PFSK-1 (cell line): ENCODE results near the gene WNT7B.

ENCODE experiments used
- FOXP2 ChIP-seq: optimal IDR thresholded peaks from 2 replicates; pipeline ENCODE3; 2011; ENCODE audit warnings: borderline replicate concordance, control low read depth, inconsistent platforms; ENCODE audit not compliant: insufficient read depth; ENCODE audit errors: extremely low read length, extremely low read depth
- POLR2AphosphoS5 ChIP-seq: IDR thresholded peaks from 2 replicates; pipeline ENCODE4 v1.6.1; 2012; ENCODE audit warnings: low read depth, mild to moderate bottlenecking, control low read depth, low read length, moderate library complexity
- SIN3A ChIP-seq: IDR thresholded peaks from 2 replicates; pipeline ENCODE4 v1.6.1; 2012; ENCODE audit warnings: mild to moderate bottlenecking, low read length, moderate library complexity, borderline replicate concordance; ENCODE audit not compliant: insufficient read depth
- TAF1 ChIP-seq: IDR thresholded peaks from 2 replicates; pipeline ENCODE4 v1.6.1; 2012; ENCODE audit warnings: low read length, control low read depth, borderline replicate concordance; ENCODE audit not compliant: insufficient read depth
- TF ChIP-seq, protein P1 (sequence below), 2 experiments: IDR thresholded peaks; 2 replicates each; pipeline versions ENCODE4 v1.6.1 to v1.8.0; 2011 to 2012; ENCODE audit warnings: low read depth in 2 of 2, low read length in 2 of 2, control low read depth in 1 of 2, inconsistent platforms in 1 of 2, mild to moderate bottlenecking in 1 of 2, moderate library complexity in 1 of 2; ENCODE audit not compliant: insufficient read depth in 1 of 2

Gene WNT7B

DNA sequence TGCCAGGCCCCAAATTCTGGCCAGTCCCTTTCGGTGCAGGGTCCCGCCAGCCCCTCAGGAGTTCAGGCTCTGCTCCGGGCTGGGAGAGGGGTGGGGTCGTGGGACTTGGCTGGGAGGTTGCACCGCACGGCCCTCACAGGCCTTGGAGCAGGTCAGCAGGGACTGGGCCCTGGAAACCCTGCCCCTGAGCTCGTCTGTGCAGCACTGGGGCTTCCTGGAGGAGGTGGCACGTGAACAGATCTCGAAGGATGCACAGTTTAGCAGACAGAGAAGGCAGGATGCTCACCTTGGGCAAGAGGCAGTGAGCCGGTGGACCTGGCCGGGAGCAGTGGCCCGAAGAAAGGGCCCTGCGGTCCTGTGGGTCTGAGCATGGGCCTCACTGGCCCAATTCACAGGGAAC, 70.0 kb downstream of the WNT7B start:
- TF ChIP-seq TAF1, result no peak
- no peak for TF ChIP-seq FOXP2
- no peak for TF ChIP-seq POLR2AphosphoS5

DNA sequence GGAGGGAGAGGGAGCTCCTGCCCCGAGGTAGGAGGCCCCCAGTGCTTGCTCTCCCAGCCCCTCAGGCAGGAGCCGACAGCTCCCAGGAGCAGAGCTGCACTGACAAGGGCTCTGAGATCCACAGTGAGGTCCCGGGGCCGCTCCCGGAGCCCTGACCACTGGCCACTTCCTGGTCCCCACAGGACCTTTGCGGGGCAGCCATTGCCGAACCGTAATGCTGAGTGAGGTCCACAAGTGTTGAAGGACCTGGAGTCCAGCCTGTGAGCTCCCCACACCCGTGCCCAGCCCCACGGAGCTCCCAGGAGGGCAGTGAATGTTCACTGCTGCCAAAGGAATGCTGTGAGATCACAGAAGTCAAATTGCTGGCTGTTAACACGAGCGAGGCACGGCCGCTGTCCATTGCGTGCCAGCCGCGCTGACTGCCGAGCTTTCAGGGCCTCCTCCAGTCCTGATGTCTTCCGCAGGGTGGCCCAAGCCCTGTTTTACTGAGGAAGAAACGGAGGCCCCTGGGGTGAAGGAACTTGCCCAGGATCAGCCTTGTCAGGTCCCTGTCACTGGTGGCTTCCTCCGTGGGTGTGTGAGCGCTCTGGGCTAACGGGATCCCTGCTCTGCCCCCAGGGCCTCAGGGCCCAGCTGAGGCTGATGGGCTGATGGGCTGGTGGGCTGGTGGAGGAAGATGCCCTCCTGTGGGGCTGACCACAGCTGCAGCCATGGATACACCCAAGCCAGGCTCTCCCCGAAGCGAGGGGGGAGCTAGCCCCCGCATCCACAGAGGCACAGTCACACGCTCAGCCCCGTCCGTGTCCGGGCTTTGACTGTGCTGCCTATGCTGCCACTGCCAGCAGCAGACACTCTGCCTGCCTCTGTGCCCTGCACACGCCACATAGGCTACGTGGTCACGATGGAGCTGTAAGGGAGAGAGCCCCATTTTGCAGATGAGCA, 70.8 kb downstream of the WNT7B start:
- no peak for TF ChIP-seq TAF1
- no peak for TF ChIP-seq POLR2AphosphoS5
- TF ChIP-seq, protein P1, sequence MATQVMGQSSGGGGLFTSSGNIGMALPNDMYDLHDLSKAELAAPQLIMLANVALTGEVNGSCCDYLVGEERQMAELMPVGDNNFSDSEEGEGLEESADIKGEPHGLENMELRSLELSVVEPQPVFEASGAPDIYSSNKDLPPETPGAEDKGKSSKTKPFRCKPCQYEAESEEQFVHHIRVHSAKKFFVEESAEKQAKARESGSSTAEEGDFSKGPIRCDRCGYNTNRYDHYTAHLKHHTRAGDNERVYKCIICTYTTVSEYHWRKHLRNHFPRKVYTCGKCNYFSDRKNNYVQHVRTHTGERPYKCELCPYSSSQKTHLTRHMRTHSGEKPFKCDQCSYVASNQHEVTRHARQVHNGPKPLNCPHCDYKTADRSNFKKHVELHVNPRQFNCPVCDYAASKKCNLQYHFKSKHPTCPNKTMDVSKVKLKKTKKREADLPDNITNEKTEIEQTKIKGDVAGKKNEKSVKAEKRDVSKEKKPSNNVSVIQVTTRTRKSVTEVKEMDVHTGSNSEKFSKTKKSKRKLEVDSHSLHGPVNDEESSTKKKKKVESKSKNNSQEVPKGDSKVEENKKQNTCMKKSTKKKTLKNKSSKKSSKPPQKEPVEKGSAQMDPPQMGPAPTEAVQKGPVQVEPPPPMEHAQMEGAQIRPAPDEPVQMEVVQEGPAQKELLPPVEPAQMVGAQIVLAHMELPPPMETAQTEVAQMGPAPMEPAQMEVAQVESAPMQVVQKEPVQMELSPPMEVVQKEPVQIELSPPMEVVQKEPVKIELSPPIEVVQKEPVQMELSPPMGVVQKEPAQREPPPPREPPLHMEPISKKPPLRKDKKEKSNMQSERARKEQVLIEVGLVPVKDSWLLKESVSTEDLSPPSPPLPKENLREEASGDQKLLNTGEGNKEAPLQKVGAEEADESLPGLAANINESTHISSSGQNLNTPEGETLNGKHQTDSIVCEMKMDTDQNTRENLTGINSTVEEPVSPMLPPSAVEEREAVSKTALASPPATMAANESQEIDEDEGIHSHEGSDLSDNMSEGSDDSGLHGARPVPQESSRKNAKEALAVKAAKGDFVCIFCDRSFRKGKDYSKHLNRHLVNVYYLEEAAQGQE (IDR thresholded peaks at IDR 0.05; ENCODE audit: insufficient read depth in 1 of 2, low read depth in 2 of 2, low read length in 2 of 2), result no peak

DNA sequence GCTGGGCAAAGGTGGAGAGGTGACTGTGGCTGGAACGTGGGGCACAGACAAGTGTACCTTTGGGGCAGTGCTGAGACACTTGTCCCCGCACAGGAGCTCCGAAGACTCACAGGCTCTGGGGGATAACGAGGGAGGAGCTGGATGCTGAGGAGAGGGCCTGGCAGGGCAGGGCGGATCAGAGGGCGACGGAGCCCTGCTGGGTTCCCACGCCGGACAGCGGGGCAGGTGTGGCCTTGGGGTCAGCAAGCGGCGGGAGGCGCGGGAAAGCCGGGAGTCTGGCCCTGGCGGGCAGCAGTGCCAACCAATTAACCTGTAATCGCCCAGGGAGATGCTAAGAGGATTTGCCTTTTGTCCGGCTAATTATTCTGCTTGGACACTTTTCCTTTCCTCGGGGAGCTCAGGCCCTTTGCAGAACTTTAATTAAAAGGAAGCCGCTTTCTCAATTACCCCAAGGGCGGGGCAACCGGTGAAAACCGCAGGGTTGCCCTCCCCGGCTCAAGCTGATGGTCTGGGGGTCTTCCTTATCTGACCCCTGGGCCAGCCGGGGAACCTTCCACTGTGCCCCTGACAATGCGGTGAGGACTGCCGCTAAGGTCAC, 71.5 kb downstream of the WNT7B start:
- TF ChIP-seq TAF1 (no peak), SIN3A (no peak), POLR2AphosphoS5 (no peak), FOXP2 (no peak)
- TF ChIP-seq, protein P1 (IDR thresholded peaks at IDR 0.05; ENCODE audit: insufficient read depth in 1 of 2, low read depth in 2 of 2, low read length in 2 of 2), result no peak

DNA sequence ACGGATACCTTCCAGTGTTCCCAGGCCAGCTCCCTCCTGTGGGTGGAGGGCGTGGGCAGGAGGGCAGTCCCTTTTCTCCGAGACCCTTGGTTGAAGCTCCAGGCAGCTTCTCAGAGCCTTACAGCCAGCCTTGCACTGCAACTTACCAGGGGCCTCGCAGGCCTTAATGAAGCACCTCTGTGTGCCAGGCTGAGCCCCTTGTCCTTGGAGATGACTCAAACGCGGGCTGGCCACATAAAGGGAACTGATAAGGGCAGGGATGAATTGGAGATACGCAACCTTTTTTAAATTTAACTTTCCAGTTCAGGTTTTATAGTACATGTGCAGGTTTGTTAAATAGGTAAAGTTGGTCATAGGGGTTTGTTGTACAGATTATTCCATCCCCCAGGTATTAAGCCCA, 72.7 kb downstream of the WNT7B start:
- TF ChIP-seq, protein P1 (IDR thresholded peaks at IDR 0.05; ENCODE audit: insufficient read depth in 1 of 2, low read depth in 2 of 2, low read length in 2 of 2), result no peak
- no peak for TF ChIP-seq FOXP2
- TF ChIP-seq SIN3A, result no peak

DNA sequence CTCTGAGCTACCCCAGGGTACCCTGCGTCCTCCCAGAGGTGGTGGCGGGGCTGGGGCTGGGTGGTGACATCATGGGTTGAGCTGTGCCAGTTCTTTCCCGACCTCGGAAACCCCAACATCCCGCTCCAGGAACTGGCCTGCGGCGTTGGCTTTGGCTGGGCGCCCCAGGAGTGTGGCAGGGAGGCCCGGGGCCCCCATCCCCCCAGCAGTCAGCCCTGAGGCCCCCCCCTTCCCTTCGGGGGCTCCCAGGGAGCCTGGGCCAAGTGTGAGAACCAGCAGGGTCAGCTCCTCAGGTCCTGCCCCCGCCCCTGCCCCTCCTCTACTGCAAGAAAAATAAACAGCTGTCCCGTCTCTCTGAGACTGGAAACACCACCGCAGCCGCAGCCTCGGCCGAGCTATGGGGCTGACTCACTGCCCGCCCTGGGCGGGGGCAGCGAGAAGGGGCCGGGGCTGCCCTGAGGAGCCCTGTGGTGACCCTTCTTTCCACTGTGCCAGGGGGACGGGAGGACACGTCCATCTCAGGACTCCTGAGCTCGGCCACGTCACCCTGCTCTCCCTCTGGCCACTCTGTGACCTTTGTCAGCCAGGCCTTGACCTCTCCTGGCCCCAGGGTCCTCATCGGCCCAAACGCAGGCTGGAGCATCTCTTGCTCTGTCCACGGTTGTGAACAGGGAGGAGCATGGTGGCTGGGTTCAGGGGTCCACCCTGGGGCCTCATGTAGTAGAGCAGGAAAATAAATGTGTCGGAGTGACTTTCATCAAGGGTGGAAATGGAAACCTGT, 73.4 kb downstream of the WNT7B start:
- TF ChIP-seq, protein P1 (IDR thresholded peaks at IDR 0.05; ENCODE audit: insufficient read depth in 1 of 2, low read depth in 2 of 2, low read length in 2 of 2), result no peak
